NOMO-1 (cell line): ENCODE data around the gene MYRFL.
"Not testable (repeated sequence)": the region's sequence is repeated elsewhere in the genome, so short reads cannot be mapped to it uniquely, and the experiment has no call there.

ENCODE experiments used
- DNase-seq, 2 experiments: peaks; one replicate each; lab custom pipeline; 2025; ENCODE audit not compliant: unreplicated experiment in 2 of 2; lab: John Stamatoyannopoulos, UW

The MYRFL gene

DNA sequence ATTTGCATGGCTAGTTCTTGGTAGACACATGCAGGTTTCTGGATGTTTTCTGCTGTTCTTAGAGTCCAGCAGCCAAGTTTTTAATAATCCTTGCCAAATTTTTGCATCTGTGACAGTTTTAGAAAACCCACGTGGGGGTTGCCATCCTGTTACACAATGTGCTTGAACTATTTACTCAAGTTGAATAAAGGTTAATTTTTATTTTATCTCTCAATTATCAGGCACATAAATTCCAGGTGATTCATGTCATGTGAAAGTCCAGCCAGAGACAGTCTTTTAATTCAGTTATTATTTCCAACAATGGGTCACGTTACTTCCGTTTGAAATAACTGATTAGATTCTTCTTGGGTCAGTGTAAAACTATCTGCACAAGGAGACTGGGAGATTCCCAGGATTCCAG lies 15.7 kb downstream of the MYRFL start:
- no peak for DNase-seq

DNA sequence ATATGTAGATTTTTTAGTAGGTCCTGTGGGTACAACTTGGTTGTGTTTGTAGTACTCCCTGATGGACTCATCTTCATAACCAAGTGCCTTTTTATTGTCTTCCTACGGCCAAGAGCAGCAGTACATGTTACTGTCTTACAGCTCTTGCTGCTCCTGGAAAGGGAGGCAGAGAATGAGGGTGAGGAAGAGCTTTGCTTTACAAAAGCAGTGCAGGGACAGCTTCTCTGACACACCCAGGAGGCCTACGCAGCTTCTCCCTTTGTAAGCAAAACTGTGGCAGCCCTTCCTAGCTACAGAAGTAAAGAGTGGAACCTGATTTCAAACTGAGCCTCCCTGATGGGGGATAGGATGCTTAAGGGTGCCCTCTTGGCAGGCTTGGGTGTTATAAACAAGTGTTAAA lies 18.6 kb downstream of the MYRFL start:
- no peak for DNase-seq

GRCh38 chr12:69844416-69844815 lies 19.4 kb downstream of the MYRFL start:
- no peak for DNase-seq

DNA sequence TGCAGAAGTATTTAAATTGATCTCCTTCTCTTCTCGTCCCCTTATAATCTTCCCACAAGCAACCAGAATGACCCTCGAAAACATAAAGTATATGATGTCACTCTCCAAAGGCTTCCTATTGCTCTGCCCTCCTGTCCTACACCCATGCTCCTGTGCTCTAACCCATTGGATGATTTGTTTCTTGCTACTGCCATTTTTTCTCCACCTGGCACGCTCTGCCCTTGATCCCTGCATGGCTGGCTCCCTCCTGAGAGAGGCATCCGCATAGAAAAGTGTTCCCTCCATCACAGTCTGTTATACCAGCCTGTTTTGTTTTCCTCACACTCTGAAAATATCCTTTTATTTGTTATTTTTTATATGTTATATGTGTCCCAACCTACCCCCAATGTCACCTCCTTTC lies 19.8 kb downstream of the MYRFL start:
- no peak for DNase-seq

- no peak for DNase-seq
These were observed 21.9 kb downstream of the MYRFL start for GRCh38 chr12:69846976-69847375.

- DNase-seq: no peak
These were observed 26.9 kb downstream of the MYRFL start for GRCh38 chr12:69851976-69852375.

DNA sequence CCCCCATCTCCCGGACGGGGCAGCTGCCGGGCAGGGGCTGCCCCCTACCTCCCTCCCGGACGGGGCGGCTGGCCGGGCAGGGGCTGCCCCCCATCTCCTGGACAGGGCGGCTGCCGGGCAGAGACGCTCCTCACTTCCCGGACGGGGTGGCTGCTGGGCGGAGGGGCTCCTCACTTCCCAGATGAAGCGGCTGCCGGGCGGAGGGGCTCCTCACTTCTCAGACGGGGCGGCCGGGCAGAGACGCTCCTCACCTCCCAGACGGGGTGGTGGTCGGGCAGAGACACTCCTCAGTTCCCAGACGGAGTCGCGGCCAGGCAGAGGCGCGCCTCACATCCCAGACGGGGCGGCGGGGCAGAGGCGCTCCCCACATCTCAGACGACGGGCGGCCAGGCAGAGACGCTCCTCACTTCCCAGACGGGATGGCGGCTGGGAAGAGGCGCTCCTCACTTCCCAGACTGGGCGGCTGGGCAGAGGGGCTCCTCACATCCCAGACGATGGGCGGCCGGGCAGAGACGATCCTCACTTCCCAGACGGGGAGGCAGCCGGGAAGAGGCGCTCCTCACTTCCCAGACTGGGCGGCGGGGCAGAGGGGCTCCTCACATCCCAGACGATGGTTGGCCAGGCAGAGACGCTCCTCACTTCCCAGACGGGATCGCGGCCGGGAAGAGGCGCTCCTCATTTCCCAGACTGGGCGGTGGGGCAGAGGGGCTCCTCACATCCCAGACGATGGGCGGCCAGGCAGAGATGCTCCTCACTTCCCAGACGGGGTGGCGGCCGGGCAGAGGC lies 28.3 kb downstream of the MYRFL start:
- not testable (repeated sequence) for DNase-seq

- DNase-seq: no peak
These were observed 41.7 kb downstream of the MYRFL start for GRCh38 chr12:69866698-69867097.

GRCh38 chr12:69868695-69869094 lies 43.7 kb downstream of the MYRFL start:
- no peak for DNase-seq

DNA sequence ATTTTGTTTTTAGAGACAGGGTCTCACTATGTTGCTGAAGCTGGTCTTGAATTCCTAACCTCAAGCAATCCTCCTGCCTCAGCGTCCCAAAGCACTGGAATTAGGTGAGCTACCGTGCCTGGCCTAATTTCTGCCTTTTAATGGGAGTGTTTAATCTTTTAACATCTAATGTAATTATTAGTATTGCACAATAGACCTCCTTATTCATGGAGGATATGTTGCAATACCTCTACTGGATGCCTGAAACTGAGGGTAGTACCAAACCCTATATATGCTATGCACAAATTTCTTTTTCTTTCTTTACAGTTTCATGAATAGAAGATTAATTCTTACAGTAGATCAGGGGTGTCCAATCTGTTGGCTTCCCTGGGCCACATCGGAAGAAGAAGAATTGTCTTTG lies 47.8 kb downstream of the MYRFL start:
- peak in 1 of 2 experiments; percentile 11 for DNase-seq

GRCh38 chr12:69873429-69873828 lies 48.4 kb downstream of the MYRFL start:
- DNase-seq: no peak

GRCh38 chr12:69874606-69875005 lies 49.6 kb downstream of the MYRFL start:
- DNase-seq: no peak

- no peak for DNase-seq
These were observed 50.4 kb downstream of the MYRFL start for GRCh38 chr12:69875416-69875935.

GRCh38 chr12:69879007-69879960 lies 54.3 kb downstream of the MYRFL start:
- peak; percentile 37 to 73 for DNase-seq

DNA sequence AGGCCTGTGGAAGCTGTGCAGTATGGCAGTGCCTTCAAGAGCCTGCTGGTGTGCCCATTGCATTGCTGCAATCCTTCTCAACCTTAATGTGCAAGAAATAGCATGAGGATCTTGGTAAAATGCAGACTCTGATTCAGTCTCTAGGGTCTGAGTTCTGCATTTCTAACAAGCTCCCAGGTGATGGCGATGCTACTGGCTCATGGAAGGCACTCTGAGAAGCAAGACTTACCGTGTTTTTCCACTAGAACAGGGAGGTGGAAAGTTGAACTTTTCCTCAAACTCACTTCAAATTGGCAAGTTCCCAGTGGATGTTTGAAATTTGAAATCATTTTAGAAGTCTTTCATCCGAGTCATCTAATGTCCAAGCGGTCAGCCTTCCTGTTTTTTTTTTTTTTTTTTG lies 55.5 kb downstream of the MYRFL start:
- peak in 1 of 2 experiments; percentile 5 for DNase-seq

DNA sequence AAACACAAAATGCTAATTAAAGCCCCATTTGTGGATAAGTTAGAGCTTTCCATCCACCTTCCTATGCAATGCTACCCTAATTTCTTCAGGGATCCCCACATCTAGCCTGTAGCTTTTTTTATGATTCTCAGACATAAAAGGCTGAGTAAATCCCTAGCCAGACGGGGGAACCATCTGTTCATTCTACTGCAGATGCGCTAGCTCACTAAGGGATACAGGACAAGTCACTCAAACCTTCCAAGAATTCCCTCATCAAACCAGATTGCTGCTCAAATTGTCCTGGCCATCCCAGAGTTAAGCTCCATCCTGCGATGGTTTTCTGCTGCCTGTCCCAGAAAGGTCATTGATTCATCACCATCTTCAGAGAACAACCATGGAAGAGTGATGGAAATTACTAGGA lies 56.7 kb downstream of the MYRFL start:
- no peak for DNase-seq

- DNase-seq: no peak
These were observed 59.4 kb downstream of the MYRFL start for GRCh38 chr12:69884386-69884785.

GRCh38 chr12:69885658-69886057 lies 60.6 kb downstream of the MYRFL start:
- peak; percentile 12 to 75 for DNase-seq

- DNase-seq: no peak
These were observed 61.1 kb downstream of the MYRFL start for GRCh38 chr12:69886109-69886508.

DNA sequence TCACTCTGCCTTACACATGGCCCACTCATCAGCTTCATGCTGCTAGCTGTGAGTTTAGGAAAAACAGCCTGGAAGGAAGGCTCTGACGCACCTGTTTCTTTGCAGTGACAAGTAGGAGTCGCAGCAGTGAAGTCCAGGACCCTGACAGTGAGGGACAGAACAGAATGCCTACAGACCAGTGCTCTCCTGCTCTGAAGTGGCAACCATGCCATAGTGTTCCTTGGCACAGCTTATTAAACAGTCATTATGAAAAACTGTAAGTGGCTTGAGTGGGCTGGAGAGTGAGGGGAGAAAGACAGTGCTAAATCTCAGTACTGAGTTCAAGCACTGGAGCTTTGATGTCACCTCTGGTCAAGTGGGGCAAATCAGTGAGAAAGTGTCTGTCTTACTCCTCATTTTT lies 61.7 kb downstream of the MYRFL start:
- no peak for DNase-seq

GRCh38 chr12:69888901-69889300 lies 63.9 kb downstream of the MYRFL start:
- DNase-seq: no peak
